Activated CD8-positive, alpha-beta memory T cell treated with anti-CD3 and anti-CD28 coated beads for 48 hours (primary cell): ENCODE data around the gene RAB3C.

Experiments used
- DNase-seq, 3 experiments: peaks; one replicate each; pipeline ENCODE4 v3.0.0-alpha.2; 2020; ENCODE audit warnings: low read depth in 2 of 3, low spot score in 2 of 3

RAB3C gene

GRCh38 chr5:58722160-58722559 lies 139.3 kb downstream of the RAB3C start:
- DNase-seq: no peak

GRCh38 chr5:58724992-58725391 lies 142.1 kb downstream of the RAB3C start:
- DNase-seq: no peak

- DNase-seq: no peak
Measured at GRCh38 chr5:58731641-58732040, 148.8 kb downstream of the RAB3C start.

- DNase-seq: no peak
Measured at GRCh38 chr5:58735637-58736036, 152.8 kb downstream of the RAB3C start.

- no peak for DNase-seq
Measured at GRCh38 chr5:58736214-58736613, 153.3 kb downstream of the RAB3C start.

GRCh38 chr5:58737671-58738070 lies 154.8 kb downstream of the RAB3C start:
- DNase-seq: no peak

GRCh38 chr5:58738336-58738735 lies 155.5 kb downstream of the RAB3C start:
- DNase-seq: no peak

- no peak for DNase-seq
Measured at GRCh38 chr5:58739051-58739450, 156.2 kb downstream of the RAB3C start.

- DNase-seq: no peak
Measured at GRCh38 chr5:58740956-58741355, 158.1 kb downstream of the RAB3C start.

- no peak for DNase-seq
Measured at GRCh38 chr5:58745350-58745749, 162.5 kb downstream of the RAB3C start.

- DNase-seq: no peak
Measured at GRCh38 chr5:58746321-58746720, 163.4 kb downstream of the RAB3C start.

GRCh38 chr5:58750036-58750435 lies 167.2 kb downstream of the RAB3C start:
- DNase-seq: no peak

- DNase-seq: no peak
Measured at GRCh38 chr5:58751222-58751837, 168.5 kb downstream of the RAB3C start.

GRCh38 chr5:58752104-58752503 lies 169.2 kb downstream of the RAB3C start:
- no peak for DNase-seq

GRCh38 chr5:58753446-58753845 lies 170.6 kb downstream of the RAB3C start:
- no peak for DNase-seq

GRCh38 chr5:58754250-58754649 lies 171.4 kb downstream of the RAB3C start:
- no peak for DNase-seq

- no peak for DNase-seq
Measured at GRCh38 chr5:58755397-58755796, 172.5 kb downstream of the RAB3C start.

- no peak for DNase-seq
Measured at GRCh38 chr5:58759745-58760144, 176.9 kb downstream of the RAB3C start.

GRCh38 chr5:58760222-58760621 lies 177.3 kb downstream of the RAB3C start:
- no peak for DNase-seq

- DNase-seq: no peak
Measured at GRCh38 chr5:58761407-58761806, 178.5 kb downstream of the RAB3C start.

- DNase-seq: no peak
Measured at GRCh38 chr5:58763390-58763789, 180.5 kb downstream of the RAB3C start.

GRCh38 chr5:58764199-58764598 lies 181.3 kb downstream of the RAB3C start:
- DNase-seq: no peak

GRCh38 chr5:58765058-58765457 lies 182.2 kb downstream of the RAB3C start:
- DNase-seq: no peak

- DNase-seq: no peak
Measured at GRCh38 chr5:58767104-58767503, 184.2 kb downstream of the RAB3C start.
